ENCODE measurements around the gene IDH3B. TPM values are rescaled to one million over a fixed set of nuclear protein-coding genes. Genes with fewer than 3 reads are reported as not detected.
A peak's percentile ranks its signal among the peaks of the same experiment; 100 is the strongest.

IDH3B gene
- total and polyA plus RNA-seq, 2 of the 8 experiments (the other 6 are each of a cell fraction or from before 2014, with no cell fraction given) = 110 to 167 TPM

GRCh38 chr20:2656471-2657117 lies 7.4 kb downstream of the IDH3B start:
- peaks cover 41 to 83% (median 66%) of the 10 kb centered on the region in 4 experiments for H3K36me3 ChIP-seq (ENCODE audit: control insufficient read depth in 2 of 4, insufficient read depth in 4 of 4, low read length in 3 of 4)
- no peak overlapping the region for H4K91ac ChIP-seq (replicated peaks; ENCODE audit: insufficient read length, low read length)
- H3K9me3 ChIP-seq (ENCODE audit: insufficient read depth in 2 of 2, low read depth in 1 of 2, low read length in 1 of 2) = no peaks in the 10 kb centered on the region
- no peak overlapping the region for H3K4ac ChIP-seq (replicated peaks; ENCODE audit: insufficient read length, low read depth, low read length)
- H3K9ac ChIP-seq (replicated peaks in 1 of 4; ENCODE audit: extremely low read depth in 1 of 4, low read depth in 3 of 4, low read length in 3 of 4) = no peak overlapping the region
- H3K27me3 ChIP-seq (replicated peaks in 1 of 4; ENCODE audit: control insufficient read depth in 3 of 4, extremely low read depth in 1 of 4, insufficient read depth in 3 of 4, low read length in 3 of 4) = no peaks in the 10 kb centered on the region
- H2BK15ac ChIP-seq (ENCODE audit: low read length) = no peak overlapping the region
- H3K79me2 ChIP-seq (ENCODE audit: control insufficient read depth in 1 of 2, insufficient read depth in 2 of 2, low read length in 2 of 2) = peaks cover 21 to 35% of the 10 kb centered on the region in 2 experiments
- peaks cover 40 to 49% of the 10 kb centered on the region in 2 experiments for H4K20me1 ChIP-seq (replicated peaks in 1 of 2; ENCODE audit: control insufficient read depth in 1 of 2, insufficient read depth in 2 of 2, low read length in 2 of 2)
- peaks cover 9% of the 10 kb centered on the region for H3K79me1 ChIP-seq (ENCODE audit: low read depth, low read length)
- TF ChIP-seq SP1 (IDR thresholded peaks at IDR 0.05; ENCODE audit: low read depth, low read length) = no peak
- no peak for TF ChIP-seq HDAC2 (IDR thresholded peaks at IDR 0.05; ENCODE audit: borderline replicate concordance in 1 of 2, low read depth in 2 of 2, low read length in 2 of 2)
- H3K4me3 ChIP-seq (ENCODE audit: extremely low read depth in 1 of 4, insufficient read depth in 2 of 4, low read depth in 3 of 4, low read length in 4 of 4) = no peak overlapping the region
- no peak overlapping the region for H3K18ac ChIP-seq (ENCODE audit: extremely low read depth, low read length)
- H3K4me2 ChIP-seq (ENCODE audit: insufficient read depth in 1 of 2, low read depth in 2 of 2, low read length in 2 of 2) = no peak overlapping the region
- no peak for FAIRE-seq
- no peak overlapping the region for H2BK12ac ChIP-seq (ENCODE audit: low read depth, low read length)
- no peak overlapping the region for H3K23ac ChIP-seq (ENCODE audit: insufficient read length)
- DNase-seq (ENCODE audit: low read depth in 1 of 2, low spot score in 2 of 2) = no peak
- peaks cover 0 to 5% (median 3%) of the 10 kb centered on the region in 4 experiments; a peak in 5 of 7 replicates for H3K4me1 ChIP-seq (replicated peaks in 1 of 4; ENCODE audit: control insufficient read depth in 3 of 4, insufficient read depth in 4 of 4, low read length in 3 of 4)
- H3K23me2 ChIP-seq (ENCODE audit: low read depth, low read length) = peaks cover 10% of the 10 kb centered on the region
- peak overlapping the region; percentile 19; the same call in 1 of the 2 replicates for H4K8ac ChIP-seq (ENCODE audit: extremely low read depth, insufficient read depth, low read length)
- WGBS, 2 experiments (ENCODE audit: extremely low coverage in 1 of 2, insufficient coverage in 1 of 2, insufficient read length in 1 of 2, insufficient replicate concordance in 2 of 2, low coverage in 1 of 2, low lambda C conversion rate in 2 of 2, missing lambda C conversion rate in 1 of 2) = 89% methylated on average over 12 of the region's 12 CpGs; no CpG with 5 or more reads in 1 of the 2 experiments
- no peak overlapping the region for H4K5ac ChIP-seq (ENCODE audit: insufficient read length, low read depth, low read length)
- no peak overlapping the region for H3K56ac ChIP-seq (replicated peaks; ENCODE audit: insufficient read length, low read depth, low read length)
- no peak overlapping the region for H2BK20ac ChIP-seq (ENCODE audit: low read length)
- no peak overlapping the region for H2BK120ac ChIP-seq (replicated peaks; ENCODE audit: low read depth, low read length)
- H3K14ac ChIP-seq (ENCODE audit: insufficient read length) = no peak overlapping the region
- ChIA-PET CTCF (ENCODE audit: partially characterized antibody) (interaction anchor here (1.3 to 2.1 kb wide), 2 partner anchors 31 to 187 kb away, joined by 3 to 5 read pairs; no protein-coding TSS in a partner anchor), POLR2A (ENCODE audit: partially characterized antibody) (interaction anchor here (0.6 to 28.5 kb wide), 13 partner anchors 8 to 190 kb away, joined by 3 to 463 read pairs (median 4); partner anchors contain the start of genes IDH3B, NOP56 and SNRPB)
- H3K27ac ChIP-seq (ENCODE audit: low read depth, low read length) = no peak overlapping the region
- H2AK5ac ChIP-seq (ENCODE audit: low read depth, low read length) = no peak overlapping the region
- no peak overlapping the region for H2BK5ac ChIP-seq (ENCODE audit: low read depth, low read length)
- no peak overlapping the region for H2AFZ ChIP-seq (ENCODE audit: low read length)

All from H1 (cell line).